HepG2 (cell line): Measurements from ENCODE around the gene KCNAB2. TPM values are rescaled to one million over a fixed set of nuclear protein-coding genes. Genes with fewer than 3 reads are reported as not detected.

ENCODE experiments used
- ATAC-seq: fragments of 200-7000 bp; cut with Tn5 transposase; 3 replicates; pipeline ENCODE4 v1.9.1; 2020; ENCODE audit warnings: mild to moderate bottlenecking, moderate library complexity
- BruUV-seq: library from RNA; stranded (reverse); fragments of 400-500 nt; replicated peaks from 2 replicates; lab custom pipeline; 2021; lab: Mats Ljungman, UMichigan
- CTCF ChIA-PET: fragments of 300-600 bp; formaldehyde crosslinking; extraction: SDS; loops from one replicate; lab custom pipeline; 2021; ENCODE audit warnings: low total read pairs, inconsistent platforms, low intra/inter-chr PET ratio; lab: Yijun Ruan, JAX
- POLR2A ChIA-PET: fragments of 350-600 bp; sonication (Branson Sonifier 250); formaldehyde crosslinking; loops from one replicate; lab custom pipeline; 2020; ENCODE audit warnings: antibody characterized with exemption, inconsistent platforms; lab: Yijun Ruan, JAX
- DNase-seq: peaks from one replicate; pipeline ENCODE4 v3.0.0-alpha.2; 2015; ENCODE audit warnings: low spot score
- FAIRE-seq: peaks from 3 replicates; lab custom pipeline; 2011; peaks lifted over from hg19 to GRCh38; lab: Jason Lieb, UNC
- H2AFZ ChIP-seq: one replicate; pipeline ENCODE4 v1.6.1; 2011; ENCODE audit warnings: low read length, inconsistent platforms
- H3K27ac ChIP-seq: fragments of 300-600 bp; 3 replicates; pipeline ENCODE4 v1.8.0; 2011; ENCODE audit warnings: mixed run types, mild to moderate bottlenecking, mixed read lengths, low read length, inconsistent platforms; ENCODE audit not compliant: insufficient read depth; ENCODE audit errors: extremely low read length
- H3K27me3 ChIP-seq, 2 experiments: fragments of 200-600 bp in 1 of 2; 2 replicates in 1 of 2; 3 replicates in 1 of 2; pipeline versions ENCODE4 v1.6.0 to v1.8.0; 2011; ENCODE audit warnings: low read length in 2 of 2, mild to moderate bottlenecking in 2 of 2, moderate library complexity in 2 of 2, inconsistent platforms in 1 of 2; ENCODE audit not compliant: insufficient read depth in 2 of 2, control insufficient read depth in 1 of 2
- H3K36me3 ChIP-seq, 2 experiments: fragments of 200-600 bp in 1 of 2; replicated peaks in 1 of 2; 2 replicates in 1 of 2; 3 replicates in 1 of 2; pipeline versions ENCODE4 v1.5.1 to v1.8.0; 2011; ENCODE audit warnings: low read length in 2 of 2, inconsistent platforms in 1 of 2; ENCODE audit not compliant: insufficient read depth in 2 of 2, control insufficient read depth in 1 of 2
- H3K4me1 ChIP-seq: 2 replicates; pipeline ENCODE4 v1.5.1; 2012; ENCODE audit warnings: low read length, inconsistent platforms; ENCODE audit not compliant: insufficient read depth
- H3K4me2 ChIP-seq: 2 replicates; pipeline ENCODE4 v1.6.0; 2011; ENCODE audit warnings: low read depth, low read length, inconsistent platforms
- H3K4me3 ChIP-seq, 3 experiments: fragments of 200-600 bp in 1 of 3; sonication (generic), shearing (Covaris generic) in 1 of 3; replicated peaks in 1 of 3; 2 replicates each; pipeline ENCODE4 v1.5.1; 2011 to 2016; ENCODE audit warnings: low read length in 3 of 3, inconsistent platforms in 2 of 3, low read depth in 2 of 3, mild to moderate bottlenecking in 2 of 3, control low read depth in 1 of 3, mixed read lengths in 1 of 3; ENCODE audit not compliant: insufficient read depth in 1 of 3
- H3K79me2 ChIP-seq: one replicate; pipeline ENCODE4 v1.6.1; 2011; ENCODE audit warnings: low read length, inconsistent platforms; ENCODE audit not compliant: insufficient read depth
- H3K9ac ChIP-seq: 2 replicates; pipeline ENCODE4 v1.6.0; 2011; ENCODE audit warnings: mild to moderate bottlenecking, low read depth, low read length, inconsistent platforms; ENCODE audit not compliant: insufficient read depth
- H3K9me3 ChIP-seq: 2 replicates; pipeline ENCODE4 v1.5.1; 2012; ENCODE audit warnings: mild to moderate bottlenecking, low read length
- H4K20me1 ChIP-seq: 2 replicates; pipeline ENCODE4 v1.6.0; 2011; ENCODE audit warnings: inconsistent platforms, mild to moderate bottlenecking, low read length, moderate library complexity; ENCODE audit not compliant: insufficient read depth
- ATF7 ChIP-seq, 2 experiments: fragments of 450-650 bp in 1 of 2; sonication (generic) in 1 of 2; formaldehyde crosslinking in 1 of 2; IDR thresholded peaks; 2 replicates each; pipeline versions ENCODE4 v1.4.0 to v1.6.1; 2016 to 2020; ENCODE audit warnings: antibody characterized with exemption in 1 of 2, mild to moderate bottlenecking in 1 of 2, missing genetic modification reagents in 1 of 2
- DPF2 ChIP-seq: sonication (generic); formaldehyde crosslinking; IDR thresholded peaks from 2 replicates; pipeline ENCODE4 v1.4.0; 2020; ENCODE audit warnings: mild to moderate bottlenecking, low read depth, missing genetic modification reagents, borderline replicate concordance
- GPN1 ChIP-seq: sonication (generic); formaldehyde crosslinking; IDR thresholded peaks from 2 replicates; pipeline ENCODE4 v1.5.1; 2020; ENCODE audit warnings: missing genetic modification reagents, borderline replicate concordance
- GZF1 ChIP-seq: sonication (generic); formaldehyde crosslinking; IDR thresholded peaks from 2 replicates; pipeline ENCODE4 v1.5.1; 2020; ENCODE audit warnings: mild to moderate bottlenecking, missing genetic modification reagents
- PBX3 ChIP-seq: sonication (generic); formaldehyde crosslinking; IDR thresholded peaks from 2 replicates; pipeline ENCODE4 v1.8.1; 2023; ENCODE audit warnings: missing genetic modification reagents, inconsistent platforms, borderline replicate concordance
- SNRNP70 ChIP-seq: fragments of 200-400 bp; formaldehyde crosslinking; IDR thresholded peaks from 2 replicates; pipeline ENCODE4 v1.6.1; 2017; ENCODE audit warnings: mild to moderate bottlenecking, low read depth, low read length, moderate library complexity
- SSRP1 ChIP-seq: IDR thresholded peaks from 2 replicates; pipeline ENCODE4 v1.6.1; 2016; ENCODE audit warnings: control low read depth
- STAG1 ChIP-seq: sonication (generic); formaldehyde crosslinking; IDR thresholded peaks from 2 replicates; pipeline ENCODE4 v1.4.0; 2020; ENCODE audit warnings: missing genetic modification reagents
- TBX3 ChIP-seq: fragments of 450-650 bp; IDR thresholded peaks from 2 replicates; pipeline ENCODE4 v1.6.1; 2017; ENCODE audit warnings: antibody characterized with exemption, mild to moderate bottlenecking, inconsistent platforms, borderline replicate concordance
- ZBTB7B ChIP-seq: sonication (generic); formaldehyde crosslinking; IDR thresholded peaks from 2 replicates; pipeline ENCODE4 v1.4.0; 2020; ENCODE audit warnings: missing genetic modification reagents
- ZNF549 ChIP-seq: sonication (generic); formaldehyde crosslinking; IDR thresholded peaks from 2 replicates; pipeline ENCODE4 v1.5.0; 2020; ENCODE audit warnings: missing genetic modification reagents
- ZNF564 ChIP-seq: sonication (generic); formaldehyde crosslinking; IDR thresholded peaks from 2 replicates; pipeline ENCODE4 v1.8.1; 2023; ENCODE audit warnings: mild to moderate bottlenecking, missing genetic modification reagents
- ZNF770 ChIP-seq: sonication (generic); formaldehyde crosslinking; IDR thresholded peaks from 2 replicates; pipeline ENCODE4 v1.5.0; 2020; ENCODE audit warnings: mild to moderate bottlenecking, missing genetic modification reagents
- ZNF83 ChIP-seq: sonication (generic); formaldehyde crosslinking; IDR thresholded peaks from 2 replicates; pipeline ENCODE4 v1.4.0; 2020; ENCODE audit warnings: missing genetic modification reagents, mild to moderate bottlenecking, borderline replicate concordance
- WGBS: methylation state at CpG from one replicate; pipeline ENCODE4 v1.1.6; 2017; ENCODE audit warnings: low lambda C conversion rate; 5-methylcytosine and 5-hydroxymethylcytosine counted together
- in situ Hi-C: cut with HindIII; loops from 2 replicates; pipeline ENCODE4 v1.10.0; 2017; ENCODE audit warnings: low pct_unique_long_range_greater_than_20kb; ENCODE audit not compliant: extremely low pct_ligation_motif_present
- intact Hi-C: fragments of 100-400 bp; cut with micrococcal nuclease; formaldehyde crosslinking; loops from one replicate; pipeline ENCODE4 v1.10.0; 2022; ENCODE audit not compliant: unreplicated experiment
- polyA plus RNA-seq, 8 experiments: library from polyadenylated mRNA; depleted of rRNA in 3 of 8; stranded (reverse) in 7 of 8; unstranded in 1 of 8; fragments of >200 nt; fragmentation: Illumina TruSeq in 4 of 8; extraction: Trizol in 4 of 8; gene quantifications; 2 replicates each; pipeline versions ENCODE4 v1.2.1 to v1.2.3, GENCODE V29; 2011 to 2016; ENCODE audit warnings: low read depth in 4 of 8, missing spikeins in 1 of 8, mixed read lengths in 1 of 8; ENCODE audit not compliant: insufficient read depth in 1 of 8
- total RNA-seq, 5 experiments: library from RNA; depleted of rRNA; stranded (reverse); fragments of >200 nt; fragmentation: Illumina TruSeq; extraction: Trizol; gene quantifications; 2 replicates each; pipeline ENCODE4 v1.2.3, GENCODE V29; 2016; ENCODE audit warnings: low read depth in 1 of 5

The KCNAB2 gene
- total and polyA plus RNA-seq, 2 of the 13 experiments (the other 11 are each of a cell fraction or from before 2014, with no cell fraction given), result 6.2 to 8.8 TPM

GRCh38 chr1:6097117-6097595 lies 51.5 kb downstream of the KCNAB2 start:
- no peaks in the 10 kb centered on the region for H3K9me3 ChIP-seq
- no peak for FAIRE-seq
- peaks cover 4 to 17% of the 10 kb centered on the region in 2 experiments; a peak in 3 of 5 replicates for H3K27me3 ChIP-seq
- intact Hi-C loops, result no loop called here
- no peak overlapping the region for H2AFZ ChIP-seq
- no peaks in the 10 kb centered on the region for H3K36me3 ChIP-seq
- BruUV-seq, result no TSS peak
- no peak for ATAC-seq
- no peak overlapping the region for H3K4me2 ChIP-seq
- no peak overlapping the region for H3K27ac ChIP-seq
- no peaks in the 10 kb centered on the region for H3K4me1 ChIP-seq
- DNase-seq, result no peak
- H4K20me1 ChIP-seq, result no peaks in the 10 kb centered on the region
- ChIA-PET CTCF (no interaction called here), POLR2A (no interaction called here)
- TF ChIP-seq ZNF564, result no peak
- TF ChIP-seq ZBTB7B (CRISPR knock-in tag), result no peak
- TF ChIP-seq STAG1 (CRISPR knock-in tag), result no peak
- no peak for TF ChIP-seq ZNF770 (CRISPR knock-in tag)
- H3K9ac ChIP-seq, result no peak overlapping the region
- in situ Hi-C loops, result no loop called here
- no peaks in the 10 kb centered on the region for H3K79me2 ChIP-seq
- no peak overlapping the region for H3K4me3 ChIP-seq
- WGBS, result 51% methylated on average over 8 of the region's 15 CpGs

- no peak for DNase-seq
- ChIA-PET CTCF (no interaction called here), POLR2A (no interaction called here)
- Histone ChIP-seq H3K4me2 (no peak overlapping the region), H3K27me3 (peaks cover 4 to 23% of the 10 kb centered on the region in 2 experiments; a peak in 3 of 5 replicates), H3K4me1 (no peaks in the 10 kb centered on the region), H3K27ac (no peak overlapping the region), H3K9ac (no peak overlapping the region), H3K4me3 (no peak overlapping the region), H3K79me2 (no peaks in the 10 kb centered on the region), H4K20me1 (no peaks in the 10 kb centered on the region), H2AFZ (no peak overlapping the region), H3K9me3 (no peaks in the 10 kb centered on the region), H3K36me3 (no peaks in the 10 kb centered on the region)
- in situ Hi-C loops, result no loop called here
- intact Hi-C loops, result no loop called here
- ATAC-seq, result no peak
- 69% methylated on average over 16 of the region's 17 CpGs for WGBS
- FAIRE-seq, result no peak
- BruUV-seq, result no TSS peak
- TF ChIP-seq PBX3 (CRISPR knock-in tag), result no peak
- no peak for TF ChIP-seq DPF2 (CRISPR knock-in tag)
- no peak for TF ChIP-seq ZNF83 (CRISPR knock-in tag)
- TF ChIP-seq ZNF549 (CRISPR knock-in tag), result no peak
- no peak for TF ChIP-seq GZF1
- TF ChIP-seq SNRNP70, result no peak
- no peak for TF ChIP-seq TBX3
- no peak for TF ChIP-seq GPN1 (CRISPR knock-in tag)
- no peak for TF ChIP-seq ATF7 (IDR thresholded peaks at IDR 0.05)
- TF ChIP-seq ATF7 (CRISPR knock-in tag; IDR thresholded peaks at IDR 0.05), result no peak
- no peak for TF ChIP-seq SSRP1
Measured at GRCh38 chr1:6097824-6098223, 52.1 kb downstream of the KCNAB2 start.
